AML-193 (cell line): ENCODE data around the gene URB2.
"Not testable (repeated sequence)": the region's sequence is repeated elsewhere in the genome, so short reads cannot be mapped to it uniquely, and the experiment has no call there.

Source experiments
- DNase-seq, 2 experiments: peaks; one replicate each; lab custom pipeline; 2025; lab: John Stamatoyannopoulos, UW

URB2 gene

GRCh38 chr1:229693129-229693900 lies 67.3 kb downstream of the URB2 start:
- no peak for DNase-seq

- DNase-seq, result no peak
Measured at GRCh38 chr1:229694053-229694693, 68.1 kb downstream of the URB2 start.

- DNase-seq, result no peak
Measured at GRCh38 chr1:229696385-229696784, 70.3 kb downstream of the URB2 start.

GRCh38 chr1:229699613-229700267 lies 73.7 kb downstream of the URB2 start:
- DNase-seq, result no peak

- no peak for DNase-seq
Measured at GRCh38 chr1:229704157-229704556, 78.1 kb downstream of the URB2 start.

GRCh38 chr1:229705152-229705551 lies 79.1 kb downstream of the URB2 start:
- not testable (repeated sequence) for DNase-seq

GRCh38 chr1:229707127-229707526 lies 81.1 kb downstream of the URB2 start:
- not testable (repeated sequence) for DNase-seq

- DNase-seq, result no peak
Measured at GRCh38 chr1:229709500-229710013, 83.5 kb downstream of the URB2 start.
